ENCODE measurements around the gene MARK3.
A peak's percentile ranks its signal among the peaks of the same experiment; 100 is the strongest.

The MARK3 gene

DNA sequence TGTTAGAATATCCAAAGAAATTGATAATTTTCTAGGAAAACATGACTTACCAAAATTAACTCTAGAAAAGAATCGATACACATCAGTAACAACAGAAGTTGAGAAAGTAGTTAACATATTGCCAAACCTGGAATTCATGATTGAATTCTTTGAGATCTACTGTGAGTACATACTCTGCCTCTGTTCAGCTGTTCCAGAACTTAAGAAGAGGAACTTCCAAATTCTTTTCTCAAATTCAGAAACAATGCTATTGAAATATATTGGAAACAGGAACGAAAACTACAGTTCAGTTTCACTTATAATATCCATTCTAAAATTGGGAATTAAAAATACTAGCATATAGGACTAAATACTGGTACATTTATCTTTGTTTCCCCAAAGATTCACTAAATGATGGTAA is 57.9 kb downstream of the MARK3 start:
- WGBS (ENCODE audit: extremely low coverage, insufficient coverage, insufficient read length) = no CpG with 5 or more reads among the region's 2 CpGs
- H3K79me1 ChIP-seq (ENCODE audit: low read length) = no peaks in the 10 kb centered on the region
- DNase-seq = peak in 1 of 2 donors; percentile 29
- H3K4me2 ChIP-seq (ENCODE audit: low read length) = no peak overlapping the region
- no peak overlapping the region for H4K8ac ChIP-seq (ENCODE audit: low read depth, low read length)
- H2BK5ac ChIP-seq (ENCODE audit: low read depth, low read length, poor library complexity) = no peak overlapping the region
- H2BK120ac ChIP-seq (ENCODE audit: insufficient read depth, low read length, poor library complexity) = no peak overlapping the region
- H3K27ac ChIP-seq (ENCODE audit: low read depth, low read length) = no peak overlapping the region
- H3K79me2 ChIP-seq (ENCODE audit: control insufficient read depth, insufficient read depth, low read length, poor library complexity) = no peaks in the 10 kb centered on the region
- no peak overlapping the region for H3K4me3 ChIP-seq (ENCODE audit: low read depth, low read length)
- H4K91ac ChIP-seq (ENCODE audit: low read depth, low read length) = no peak overlapping the region
- H3K18ac ChIP-seq (ENCODE audit: low read length) = no peak overlapping the region
- H2AFZ ChIP-seq (ENCODE audit: insufficient read depth, low read length, poor library complexity) = no peak overlapping the region
- H3K9me3 ChIP-seq (ENCODE audit: insufficient read depth, low read depth, low read length) = no peaks in the 10 kb centered on the region
- H3K14ac ChIP-seq (ENCODE audit: low read length) = no peak overlapping the region
- no peak overlapping the region for H2AK5ac ChIP-seq (ENCODE audit: low read length)
- H3K27me3 ChIP-seq (ENCODE audit: insufficient read depth, low read length) = no peaks in the 10 kb centered on the region
- H3K23ac ChIP-seq (ENCODE audit: low read length) = no peak overlapping the region
- no peaks in the 10 kb centered on the region for H3K4me1 ChIP-seq (ENCODE audit: control insufficient read depth in 1 of 2, insufficient read depth in 2 of 2, low read length in 2 of 2)
- H4K12ac ChIP-seq (ENCODE audit: low read depth, low read length) = no peak overlapping the region
- H3K4ac ChIP-seq (ENCODE audit: low read depth, low read length) = no peak overlapping the region
- H3K9ac ChIP-seq (ENCODE audit: low read length) = no peak overlapping the region
- no peak overlapping the region for H2BK12ac ChIP-seq (ENCODE audit: low read length)
- H3K36me3 ChIP-seq (ENCODE audit: control insufficient read depth in 1 of 2, insufficient read depth in 2 of 2, low read length in 2 of 2) = peaks cover 4 to 7% of the 10 kb centered on the region in 2 experiments

DNA sequence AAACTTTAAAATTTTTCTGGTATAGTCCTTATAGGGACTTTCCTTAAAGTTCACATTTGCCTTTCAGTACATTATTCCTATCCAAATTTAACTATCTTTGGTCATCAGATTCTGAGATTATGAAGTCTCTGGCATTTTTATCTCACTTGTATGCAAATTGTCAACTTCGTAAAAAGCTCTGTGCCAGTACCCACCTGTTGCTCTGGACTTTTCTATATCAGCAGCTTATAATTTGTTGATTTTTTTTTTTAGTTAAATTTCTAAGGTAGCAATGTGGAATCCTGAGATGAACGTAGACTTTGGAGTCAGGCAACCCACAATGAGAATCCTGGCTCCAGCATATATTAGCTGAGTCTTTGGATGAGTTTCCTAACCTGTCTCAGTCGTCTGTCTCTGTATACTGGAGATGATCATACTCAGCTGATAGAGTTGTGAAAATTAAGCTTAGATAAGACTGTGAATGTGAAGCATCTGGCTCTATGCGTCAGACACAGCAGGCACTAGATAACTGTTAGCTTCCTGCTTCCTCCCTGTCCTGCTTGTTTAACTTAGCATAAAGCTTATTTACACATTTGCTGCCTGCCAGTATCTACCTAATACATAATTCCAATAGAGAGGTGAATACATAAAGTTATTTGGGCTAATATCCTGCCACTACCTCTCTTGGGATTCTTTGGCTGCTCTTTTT is 59.8 kb downstream of the MARK3 start:
- Histone ChIP-seq H3K4me2 (ENCODE audit: low read length) (no peak overlapping the region), H3K14ac (ENCODE audit: low read length) (no peak overlapping the region), H3K18ac (ENCODE audit: low read length) (no peak overlapping the region), H3K4me3 (ENCODE audit: low read depth, low read length) (no peak overlapping the region), H3K27me3 (ENCODE audit: insufficient read depth, low read length) (no peaks in the 10 kb centered on the region), H4K91ac (ENCODE audit: low read depth, low read length) (no peak overlapping the region), H2AFZ (ENCODE audit: insufficient read depth, low read length, poor library complexity) (no peak overlapping the region), H2BK5ac (ENCODE audit: low read depth, low read length, poor library complexity) (no peak overlapping the region), H3K4ac (ENCODE audit: low read depth, low read length) (no peak overlapping the region), H3K9ac (ENCODE audit: low read length) (no peak overlapping the region), H3K79me1 (ENCODE audit: low read length) (no peaks in the 10 kb centered on the region), H3K79me2 (ENCODE audit: control insufficient read depth, insufficient read depth, low read length, poor library complexity) (no peaks in the 10 kb centered on the region), H2BK120ac (ENCODE audit: insufficient read depth, low read length, poor library complexity) (no peak overlapping the region), H3K4me1 (ENCODE audit: control insufficient read depth in 1 of 2, insufficient read depth in 2 of 2, low read length in 2 of 2) (no peaks in the 10 kb centered on the region), H3K27ac (ENCODE audit: low read depth, low read length) (no peak overlapping the region), H3K9me3 (ENCODE audit: insufficient read depth, low read depth, low read length) (no peaks in the 10 kb centered on the region), H3K36me3 (ENCODE audit: control insufficient read depth in 1 of 2, insufficient read depth in 2 of 2, low read length in 2 of 2) (peaks cover 1 to 4% of the 10 kb centered on the region in 2 experiments), H3K23ac (ENCODE audit: low read length) (no peak overlapping the region), H4K8ac (ENCODE audit: low read depth, low read length) (no peak overlapping the region), H4K12ac (ENCODE audit: low read depth, low read length) (no peak overlapping the region), H2BK12ac (ENCODE audit: low read length) (no peak overlapping the region), H2AK5ac (ENCODE audit: low read length) (no peak overlapping the region)
- WGBS (ENCODE audit: extremely low coverage, insufficient coverage, insufficient read length) = no CpG with 5 or more reads among the region's 4 CpGs
- peak; percentile 62 to 84 for DNase-seq

DNA sequence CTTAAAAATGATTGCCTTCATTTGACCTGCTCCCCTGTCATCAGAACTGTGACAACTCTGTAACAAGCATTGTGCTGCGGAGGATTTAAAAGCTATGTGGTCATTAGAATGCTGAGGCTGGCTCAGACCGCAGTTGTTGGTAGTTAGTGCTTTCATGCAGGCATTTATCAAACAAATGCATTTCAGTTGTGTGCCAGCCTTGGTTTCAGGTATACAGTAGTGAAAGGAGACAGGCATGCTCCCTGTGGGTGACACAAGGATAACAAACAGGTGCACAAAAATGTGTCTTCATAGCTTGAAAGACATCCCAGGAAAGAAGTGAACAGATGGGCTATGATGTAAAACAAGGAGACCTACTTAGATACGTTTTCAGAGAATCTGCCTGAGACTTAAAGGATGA is 60.6 kb downstream of the MARK3 start:
- WGBS (ENCODE audit: extremely low coverage, insufficient coverage, insufficient read length) = no CpG with 5 or more reads among the region's 3 CpGs
- H3K27me3 ChIP-seq (ENCODE audit: insufficient read depth, low read length) = no peaks in the 10 kb centered on the region
- no peak overlapping the region for H2BK5ac ChIP-seq (ENCODE audit: low read depth, low read length, poor library complexity)
- no peak for DNase-seq
- H3K79me2 ChIP-seq (ENCODE audit: control insufficient read depth, insufficient read depth, low read length, poor library complexity) = no peaks in the 10 kb centered on the region
- no peak overlapping the region for H2BK12ac ChIP-seq (ENCODE audit: low read length)
- no peaks in the 10 kb centered on the region for H3K79me1 ChIP-seq (ENCODE audit: low read length)
- H4K91ac ChIP-seq (ENCODE audit: low read depth, low read length) = no peak overlapping the region
- H3K23ac ChIP-seq (ENCODE audit: low read length) = no peak overlapping the region
- H3K4ac ChIP-seq (ENCODE audit: low read depth, low read length) = no peak overlapping the region
- H3K4me1 ChIP-seq (ENCODE audit: control insufficient read depth in 1 of 2, insufficient read depth in 2 of 2, low read length in 2 of 2) = no peaks in the 10 kb centered on the region
- H3K27ac ChIP-seq (ENCODE audit: low read depth, low read length) = no peak overlapping the region
- no peak overlapping the region for H3K18ac ChIP-seq (ENCODE audit: low read length)
- H3K9me3 ChIP-seq (ENCODE audit: insufficient read depth, low read depth, low read length) = no peaks in the 10 kb centered on the region
- H3K9ac ChIP-seq (ENCODE audit: low read length) = no peak overlapping the region
- no peak overlapping the region for H2AK5ac ChIP-seq (ENCODE audit: low read length)
- no peak overlapping the region for H2BK120ac ChIP-seq (ENCODE audit: insufficient read depth, low read length, poor library complexity)
- no peak overlapping the region for H3K4me3 ChIP-seq (ENCODE audit: low read depth, low read length)
- H3K14ac ChIP-seq (ENCODE audit: low read length) = no peak overlapping the region
- peaks cover 1 to 4% of the 10 kb centered on the region in 2 experiments for H3K36me3 ChIP-seq (ENCODE audit: control insufficient read depth in 1 of 2, insufficient read depth in 2 of 2, low read length in 2 of 2)
- H3K4me2 ChIP-seq (ENCODE audit: low read length) = no peak overlapping the region
- H2AFZ ChIP-seq (ENCODE audit: insufficient read depth, low read length, poor library complexity) = no peak overlapping the region
- H4K12ac ChIP-seq (ENCODE audit: low read depth, low read length) = no peak overlapping the region
- H4K8ac ChIP-seq (ENCODE audit: low read depth, low read length) = no peak overlapping the region

DNA sequence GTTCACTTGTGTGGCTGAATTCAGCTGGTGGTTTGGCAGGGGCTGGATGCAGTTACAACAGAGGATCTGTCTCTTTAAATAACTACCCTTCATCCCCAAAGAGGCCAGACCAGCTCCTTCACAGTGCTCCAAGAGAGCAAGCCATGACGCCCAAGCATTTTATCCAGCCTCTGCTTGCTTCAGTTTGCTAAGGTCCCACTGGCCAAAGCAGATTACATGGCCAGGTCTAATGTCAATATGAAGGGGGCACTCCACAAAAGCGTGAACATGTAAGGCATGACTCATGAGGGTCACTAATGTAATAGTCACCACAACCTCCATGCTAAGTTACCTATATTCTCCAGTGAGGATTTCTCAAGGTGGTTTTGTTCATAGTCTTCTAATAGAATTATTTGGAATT is 62.9 kb downstream of the MARK3 start:
- no peak overlapping the region for H3K23ac ChIP-seq (ENCODE audit: low read length)
- DNase-seq = no peak
- no peaks in the 10 kb centered on the region for H3K27me3 ChIP-seq (ENCODE audit: insufficient read depth, low read length)
- no peaks in the 10 kb centered on the region for H3K9me3 ChIP-seq (ENCODE audit: insufficient read depth, low read depth, low read length)
- no peaks in the 10 kb centered on the region for H3K4me1 ChIP-seq (ENCODE audit: control insufficient read depth in 1 of 2, insufficient read depth in 2 of 2, low read length in 2 of 2)
- no peak overlapping the region for H3K27ac ChIP-seq (ENCODE audit: low read depth, low read length)
- H3K9ac ChIP-seq (ENCODE audit: low read length) = no peak overlapping the region
- H2BK5ac ChIP-seq (ENCODE audit: low read depth, low read length, poor library complexity) = no peak overlapping the region
- no peak overlapping the region for H2BK120ac ChIP-seq (ENCODE audit: insufficient read depth, low read length, poor library complexity)
- no peak overlapping the region for H2AK5ac ChIP-seq (ENCODE audit: low read length)
- H3K4me3 ChIP-seq (ENCODE audit: low read depth, low read length) = no peak overlapping the region
- no peak overlapping the region for H3K4me2 ChIP-seq (ENCODE audit: low read length)
- no peaks in the 10 kb centered on the region for H3K79me1 ChIP-seq (ENCODE audit: low read length)
- H2AFZ ChIP-seq (ENCODE audit: insufficient read depth, low read length, poor library complexity) = no peak overlapping the region
- H3K18ac ChIP-seq (ENCODE audit: low read length) = no peak overlapping the region
- no peak overlapping the region for H4K91ac ChIP-seq (ENCODE audit: low read depth, low read length)
- no peak overlapping the region for H3K4ac ChIP-seq (ENCODE audit: low read depth, low read length)
- H4K8ac ChIP-seq (ENCODE audit: low read depth, low read length) = no peak overlapping the region
- H3K36me3 ChIP-seq (ENCODE audit: control insufficient read depth in 1 of 2, insufficient read depth in 2 of 2, low read length in 2 of 2) = no peaks in the 10 kb centered on the region
- no CpG with 5 or more reads among the region's 2 CpGs for WGBS (ENCODE audit: extremely low coverage, insufficient coverage, insufficient read length)
- no peak overlapping the region for H3K14ac ChIP-seq (ENCODE audit: low read length)
- H4K12ac ChIP-seq (ENCODE audit: low read depth, low read length) = no peak overlapping the region
- H2BK12ac ChIP-seq (ENCODE audit: low read length) = no peak overlapping the region
- H3K79me2 ChIP-seq (ENCODE audit: control insufficient read depth, insufficient read depth, low read length, poor library complexity) = no peaks in the 10 kb centered on the region
